H1 (cell line): Measurements from ENCODE around the gene DTL. TPM values are rescaled to one million over a fixed set of nuclear protein-coding genes. Genes with fewer than 3 reads are reported as not detected.

Experiments
- CTCF ChIA-PET: fragments of 300-600 bp; sonication (Branson Sonifier 250); formaldehyde crosslinking; loops from one replicate; lab custom pipeline; 2021; ENCODE audit not compliant: partially characterized antibody; lab: Charles Lee
- POLR2A ChIA-PET: fragments of 300-600 bp; sonication (Branson Sonifier 250); formaldehyde crosslinking; loops from one replicate; lab custom pipeline; 2021; ENCODE audit warnings: inconsistent platforms; ENCODE audit not compliant: partially characterized antibody; lab: Charles Lee
- DNase-seq, 2 experiments: peaks; one replicate each; pipeline versions ENCODE4 v3.0.0 to v3.0.0-alpha.2; 2010 to 2022; ENCODE audit warnings: low spot score in 2 of 2, low read depth in 1 of 2, mixed read lengths in 1 of 2
- FAIRE-seq: peaks from 2 replicates; lab custom pipeline; 2011; peaks lifted over from hg19 to GRCh38; lab: Jason Lieb, UNC
- H2AFZ ChIP-seq: 2 replicates; pipeline ENCODE4 v1.8.1; 2012; ENCODE audit warnings: low read length, inconsistent platforms
- H2AK5ac ChIP-seq: 2 replicates; pipeline ENCODE4 v1.6.1; 2013; ENCODE audit warnings: low read depth, low read length
- H2BK120ac ChIP-seq: replicated peaks from 2 replicates; pipeline ENCODE3; 2013; ENCODE audit warnings: low read depth, low read length, inconsistent platforms
- H2BK12ac ChIP-seq: 2 replicates; pipeline ENCODE4 v1.6.1; 2013; ENCODE audit warnings: low read depth, low read length
- H2BK15ac ChIP-seq: 2 replicates; pipeline ENCODE4 v1.6.1; 2013; ENCODE audit warnings: low read length
- H2BK20ac ChIP-seq: 2 replicates; pipeline ENCODE4 v1.6.1; 2013; ENCODE audit warnings: low read length
- H2BK5ac ChIP-seq: 2 replicates; pipeline ENCODE4 v1.6.1; 2013; ENCODE audit warnings: low read depth, low read length
- H3K14ac ChIP-seq: 2 replicates; pipeline ENCODE4 v1.6.1; 2013; ENCODE audit warnings: inconsistent platforms; ENCODE audit not compliant: insufficient read length
- H3K18ac ChIP-seq: 2 replicates; pipeline ENCODE4 v1.6.1; 2013; ENCODE audit warnings: low read length; ENCODE audit errors: extremely low read depth
- H3K23ac ChIP-seq: 2 replicates; pipeline ENCODE4 v1.6.1; 2013; ENCODE audit warnings: inconsistent platforms; ENCODE audit not compliant: insufficient read length
- H3K23me2 ChIP-seq: 2 replicates; pipeline ENCODE4 v1.6.1; 2013; ENCODE audit warnings: low read depth, low read length
- H3K27ac ChIP-seq: 2 replicates; pipeline ENCODE4 v1.6.1; 2011; ENCODE audit warnings: low read depth, low read length, inconsistent platforms
- H3K27me3 ChIP-seq, 4 experiments: replicated peaks in 1 of 4; 1 replicate in 1 of 4; 2 replicates in 3 of 4; pipeline versions ENCODE4 v1.6.1 to v1.8.1; 2011 to 2013; ENCODE audit warnings: low read length in 3 of 4, mild to moderate bottlenecking in 3 of 4, inconsistent platforms in 2 of 4, mixed read lengths in 2 of 4, moderate library complexity in 1 of 4; ENCODE audit not compliant: control insufficient read depth in 3 of 4, insufficient read depth in 3 of 4; ENCODE audit errors: extremely low read depth in 1 of 4
- H3K36me3 ChIP-seq, 4 experiments: 2 replicates each; pipeline versions ENCODE4 v1.6.1 to v1.8.1; 2011 to 2013; ENCODE audit warnings: mild to moderate bottlenecking in 4 of 4, low read length in 3 of 4, moderate library complexity in 2 of 4, control low read depth in 1 of 4, inconsistent platforms in 1 of 4; ENCODE audit not compliant: insufficient read depth in 4 of 4, control insufficient read depth in 2 of 4
- H3K4ac ChIP-seq: replicated peaks from 2 replicates; pipeline ENCODE3; 2013; ENCODE audit warnings: low read length, low read depth, mixed read lengths, inconsistent platforms; ENCODE audit not compliant: insufficient read length
- H3K4me1 ChIP-seq, 4 experiments: replicated peaks in 1 of 4; 1 replicate in 1 of 4; 2 replicates in 3 of 4; pipeline versions ENCODE4 v1.6.1 to v1.8.1; 2011 to 2013; ENCODE audit warnings: low read length in 3 of 4, inconsistent platforms in 2 of 4, mixed read lengths in 1 of 4; ENCODE audit not compliant: insufficient read depth in 4 of 4, control insufficient read depth in 3 of 4
- H3K4me2 ChIP-seq, 2 experiments: 2 replicates each; pipeline versions ENCODE4 v1.6.1 to v1.8.1; 2011 to 2013; ENCODE audit warnings: low read depth in 2 of 2, low read length in 2 of 2, control low read depth in 1 of 2, inconsistent platforms in 1 of 2, mild to moderate bottlenecking in 1 of 2; ENCODE audit not compliant: insufficient read depth in 1 of 2
- H3K4me3 ChIP-seq, 4 experiments: fragments of 200-600, 300-600 bp in 1 of 4; sonication (generic), shearing (Covaris generic), sonication (Bioruptor Twin) in 1 of 4; 2 replicates each; pipeline versions ENCODE4 v1.5.1 to v1.8.1; 2011 to 2016; ENCODE audit warnings: low read length in 4 of 4, low read depth in 3 of 4, control low read depth in 2 of 4, inconsistent platforms in 2 of 4, mild to moderate bottlenecking in 2 of 4, mixed read lengths in 1 of 4, moderate library complexity in 1 of 4; ENCODE audit not compliant: insufficient read depth in 2 of 4; ENCODE audit errors: extremely low read depth in 1 of 4
- H3K56ac ChIP-seq: replicated peaks from 2 replicates; pipeline ENCODE3; 2013; ENCODE audit warnings: low read depth, mild to moderate bottlenecking, mixed read lengths, low read length, inconsistent platforms; ENCODE audit not compliant: insufficient read length
- H3K79me1 ChIP-seq: 2 replicates; pipeline ENCODE4 v1.6.1; 2013; ENCODE audit warnings: low read depth, low read length, control low read depth
- H3K79me2 ChIP-seq, 2 experiments: 2 replicates each; pipeline versions ENCODE4 v1.6.1 to v1.8.1; 2012 to 2013; ENCODE audit warnings: low read length in 2 of 2, mild to moderate bottlenecking in 2 of 2, inconsistent platforms in 1 of 2; ENCODE audit not compliant: insufficient read depth in 2 of 2, control insufficient read depth in 1 of 2
- H3K9ac ChIP-seq, 4 experiments: replicated peaks in 1 of 4; 1 replicate in 1 of 4; 2 replicates in 3 of 4; pipeline versions ENCODE4 v1.6.1 to v1.8.1; 2011 to 2013; ENCODE audit warnings: low read depth in 3 of 4, low read length in 3 of 4, control low read depth in 2 of 4, mild to moderate bottlenecking in 2 of 4, moderate library complexity in 2 of 4, inconsistent platforms in 1 of 4; ENCODE audit errors: extremely low read depth in 1 of 4
- H3K9me3 ChIP-seq, 2 experiments: 2 replicates each; pipeline versions ENCODE4 v1.6.1 to v1.8.1; 2012 to 2013; ENCODE audit warnings: mild to moderate bottlenecking in 2 of 2, moderate library complexity in 2 of 2, control low read depth in 1 of 2, inconsistent platforms in 1 of 2, low read depth in 1 of 2, low read length in 1 of 2, mixed read lengths in 1 of 2; ENCODE audit not compliant: insufficient read depth in 2 of 2
- H4K20me1 ChIP-seq, 2 experiments: replicated peaks in 1 of 2; 2 replicates each; pipeline versions ENCODE3 to v1.8.1; 2011 to 2013; ENCODE audit warnings: inconsistent platforms in 2 of 2, low read length in 2 of 2, mild to moderate bottlenecking in 1 of 2; ENCODE audit not compliant: insufficient read depth in 2 of 2, control insufficient read depth in 1 of 2
- H4K5ac ChIP-seq: 2 replicates; pipeline ENCODE4 v1.6.1; 2013; ENCODE audit warnings: low read length, low read depth, mixed read lengths, inconsistent platforms; ENCODE audit not compliant: insufficient read length
- H4K8ac ChIP-seq: 2 replicates; pipeline ENCODE4 v1.8.0; 2013; ENCODE audit warnings: mild to moderate bottlenecking, moderate library complexity, low read length, inconsistent platforms; ENCODE audit not compliant: insufficient read depth; ENCODE audit errors: extremely low read depth
- H4K91ac ChIP-seq: replicated peaks from 2 replicates; pipeline ENCODE3; 2013; ENCODE audit warnings: low read length, mixed read lengths, inconsistent platforms; ENCODE audit not compliant: insufficient read length
- EGR1 ChIP-seq: IDR thresholded peaks from 2 replicates; pipeline ENCODE4 v1.6.1; 2011; ENCODE audit warnings: low read depth, low read length, borderline replicate concordance
- EZH2 ChIP-seq: fragments of 200-600 bp; sonication (generic); IDR thresholded peaks from 2 replicates; pipeline ENCODE4 v1.7.1; 2012; ENCODE audit warnings: low read depth, mild to moderate bottlenecking, moderate library complexity, low read length, inconsistent platforms; ENCODE audit not compliant: severe bottlenecking
- SIX5 ChIP-seq: IDR thresholded peaks from 2 replicates; pipeline ENCODE4 v1.6.1; 2011; ENCODE audit warnings: mild to moderate bottlenecking, low read depth, low read length
- SRF ChIP-seq: IDR thresholded peaks from 2 replicates; pipeline ENCODE4 v1.6.1; 2011; ENCODE audit warnings: mild to moderate bottlenecking, low read depth, low read length, moderate library complexity
- WGBS, 2 experiments: shearing (Covaris generic) in 1 of 2; methylation state at CpG; one replicate each; pipeline versions ENCODE4 v1.1.6 to v1.1.7; 2013 to 2015; ENCODE audit warnings: low lambda C conversion rate in 2 of 2, mixed read lengths in 2 of 2, inconsistent platforms in 1 of 2, low coverage in 1 of 2, missing lambda C conversion rate in 1 of 2; ENCODE audit not compliant: insufficient replicate concordance in 2 of 2, insufficient coverage in 1 of 2, insufficient read length in 1 of 2; ENCODE audit errors: extremely low coverage in 1 of 2, missing lambda C conversion rate in 1 of 2; 5-methylcytosine and 5-hydroxymethylcytosine counted together
- polyA plus RNA-seq, 7 experiments: library from polyadenylated mRNA; depleted of rRNA in 3 of 7; stranded (reverse) in 5 of 7; unstranded in 2 of 7; fragments of >200 nt in 5 of 7; fragments of 200-250 nt in 2 of 7; gene quantifications; 1 replicate in 5 of 7; 2 replicates in 1 of 7; 4 replicates in 1 of 7; pipeline versions ENCODE4 v1.2.1 to v1.2.3, GENCODE V29; 2011 to 2013; ENCODE audit warnings: missing spikeins in 2 of 7, mixed read lengths in 2 of 7
- total RNA-seq: library from RNA; stranded (reverse); fragmentation: NEBNext Ultra II Directional; extraction: Animal tissue kit (Norgen Biotek cat#: 25700); gene quantifications from 2 replicates; pipeline ENCODE4 v1.2.1, GENCODE V29; 2021

The DTL gene
- total and polyA plus RNA-seq, 2 of the 8 experiments (the other 6 are each of a cell fraction or from before 2014, with no cell fraction given): 36.0 to 46.9 TPM

GRCh38 chr1:212152308-212152693 lies 116.8 kb downstream of the DTL start:
- H3K4me1 ChIP-seq: peaks cover 0 to 4% (median 0%) of the 10 kb centered on the region in 4 experiments; a peak in 1 of 7 replicates
- H2AK5ac ChIP-seq: no peak overlapping the region
- H2BK120ac ChIP-seq: no peak overlapping the region
- H2BK5ac ChIP-seq: no peak overlapping the region
- no peak overlapping the region for H3K4me2 ChIP-seq
- no peak for DNase-seq
- H3K27ac ChIP-seq: no peak overlapping the region
- no peaks in the 10 kb centered on the region for H4K20me1 ChIP-seq
- no peak overlapping the region for H3K4me3 ChIP-seq
- no peak overlapping the region for H2BK12ac ChIP-seq
- no peaks in the 10 kb centered on the region for H3K36me3 ChIP-seq
- peaks cover 2% of the 10 kb centered on the region; the same call in 1 of the 2 replicates for H3K23me2 ChIP-seq
- no peak overlapping the region for H3K9ac ChIP-seq
- CTCF ChIA-PET: interaction anchor here (1.2 to 1.6 kb wide), 2 partner anchors 12 to 90 kb away, joined by 3 to 4 read pairs; no protein-coding TSS in a partner anchor
- H4K8ac ChIP-seq: no peak overlapping the region
- H2BK20ac ChIP-seq: no peak overlapping the region
- H3K79me2 ChIP-seq: no peaks in the 10 kb centered on the region
- TF ChIP-seq EZH2 (no peak), EGR1 (no peak), SIX5 (no peak), SRF (no peak)
- TF ChIP-seq, all 59 proteins: peak for 0
- Histone ChIP-seq H3K27me3 (no peaks in the 10 kb centered on the region), H3K14ac (no peak overlapping the region), H4K5ac (no peak overlapping the region), H2BK15ac (no peak overlapping the region), H3K18ac (no peak overlapping the region), H3K4ac (no peak overlapping the region), H3K23ac (no peak overlapping the region), H3K79me1 (no peaks in the 10 kb centered on the region), H4K91ac (no peak overlapping the region), H3K56ac (no peak overlapping the region), H2AFZ (no peak overlapping the region), H3K9me3 (no peaks in the 10 kb centered on the region; a peak in 1 of 4 replicates)
- FAIRE-seq: no peak
- WGBS, 2 experiments: 93% methylated on average over 2 of the region's 2 CpGs; no CpG with 5 or more reads in 1 of the 2 experiments
- POLR2A ChIA-PET: interaction anchor here (1.1 kb wide), 1 partner anchor 21 kb away, joined by 3 read pairs; no protein-coding TSS in a partner anchor
